Measurements from ENCODE around the gene PGD. TPM values are rescaled to one million over a fixed set of nuclear protein-coding genes. Genes with fewer than 3 reads are reported as not detected.
A peak's percentile ranks its signal among the peaks of the same experiment; 100 is the strongest.

PGD gene
- total RNA-seq, 1 experiment from 2014 or later, result 291 TPM

- peaks cover 0 to 4% of the 10 kb centered on the region in 2 experiments; a peak in 1 of 5 replicates for H3K9me3 Mint-ChIP-seq
- no peak overlapping the region for H3K4ac ChIP-seq (ENCODE audit: low read depth, low read length)
- no peak overlapping the region for H3K9ac ChIP-seq (ENCODE audit: extremely low read depth, insufficient read length, low read length)
- H3K4me1 Mint-ChIP-seq, result peaks cover 9 to 12% of the 10 kb centered on the region in 2 experiments
- H4K8ac ChIP-seq (replicated peaks; ENCODE audit: insufficient read length, low read depth, low read length), result no peak overlapping the region
- no peak overlapping the region for H4K5ac ChIP-seq (ENCODE audit: insufficient read length, low read depth, low read length)
- H2BK5ac ChIP-seq (ENCODE audit: insufficient read length, low read length), result no peak overlapping the region
- TF ChIP-seq CTCF (conservative IDR thresholded peaks at IDR 0.05), result no peak
- no peak overlapping the region for H3T11ph ChIP-seq (ENCODE audit: low read length)
- no peak overlapping the region; a peak in 1 of 5 replicates for H3K4me3 Mint-ChIP-seq
- H3K4me1 ChIP-seq (ENCODE audit: insufficient read depth, low read length), result no peaks in the 10 kb centered on the region
- H2BK20ac ChIP-seq (ENCODE audit: low read depth, low read length, poor library complexity, severe bottlenecking), result no peak overlapping the region
- no CpG with 5 or more reads among the region's 3 CpGs for WGBS (ENCODE audit: extremely low coverage, insufficient read length, low lambda C conversion rate)
- H2BK12ac ChIP-seq (ENCODE audit: insufficient read length, low read depth, low read length), result no peak overlapping the region
- H2BK120ac ChIP-seq (ENCODE audit: low read depth, low read length, poor library complexity, severe bottlenecking), result no peak overlapping the region
- no peak overlapping the region for H2AK5ac ChIP-seq (ENCODE audit: insufficient read length, low read length)
- H3K27me3 Mint-ChIP-seq (ENCODE audit: low read depth), result no peaks in the 10 kb centered on the region
- no peaks in the 10 kb centered on the region for H4K20me1 ChIP-seq (ENCODE audit: control insufficient read depth, insufficient read depth, insufficient read length)
- H3K56ac ChIP-seq (ENCODE audit: insufficient read length, low read depth, low read length), result no peak overlapping the region
- H3K14ac ChIP-seq (ENCODE audit: insufficient read depth, low read length), result no peak overlapping the region
- H2AFZ ChIP-seq (ENCODE audit: low read length), result no peak overlapping the region
- no peak for DNase-seq
- H3K23ac ChIP-seq (ENCODE audit: insufficient read length, low read depth, low read length), result no peak overlapping the region
- H3K79me2 ChIP-seq (ENCODE audit: insufficient read depth, low read length), result no peaks in the 10 kb centered on the region
- H3K27ac Mint-ChIP-seq, result peak overlapping the region in 2 of 3 experiments; percentile 65 to 89; a peak in 3 of 7 replicates
- peaks cover 7 to 14% (median 9%) of the 10 kb centered on the region in 3 experiments for H3K36me3 Mint-ChIP-seq (ENCODE audit: insufficient read depth in 1 of 3, low read depth in 3 of 3)
- no peaks in the 10 kb centered on the region for H3K27me3 ChIP-seq (ENCODE audit: insufficient read depth, low read length)
- H2BK15ac ChIP-seq (ENCODE audit: low read depth, low read length), result no peak overlapping the region
- no peaks in the 10 kb centered on the region for H3K79me1 ChIP-seq (ENCODE audit: insufficient read depth, low read depth, low read length, poor library complexity, severe bottlenecking)
- no peaks in the 10 kb centered on the region for H3K9me3 ChIP-seq (ENCODE audit: control insufficient read depth, low read depth, low read length)
- no peak overlapping the region for H3K27ac ChIP-seq (ENCODE audit: insufficient read length, low read depth, low read length)
- H3K18ac ChIP-seq (ENCODE audit: insufficient read length, low read depth, low read length), result no peak overlapping the region
- no peak overlapping the region for H4K91ac ChIP-seq (ENCODE audit: insufficient read length, low read depth, low read length)
- no peak overlapping the region for H3K4me2 ChIP-seq (ENCODE audit: insufficient read depth, insufficient read length, low read length)
- no peaks in the 10 kb centered on the region for H3K23me2 ChIP-seq (ENCODE audit: insufficient read length, low read depth, low read length, poor library complexity, severe bottlenecking)
Observed at GRCh38 chr1:10388387-10388715, 10.5 kb upstream of the PGD start.
